NT2/D1 (cell line): Measurements from ENCODE around the gene PRICKLE1.

Experiments used
- DNase-seq: peaks from one replicate; pipeline ENCODE4 v3.0.0-alpha.2; 2011; ENCODE audit warnings: low read depth, low spot score
- H3K27me3 ChIP-seq: 2 replicates; pipeline ENCODE4 v1.6.0; 2011; ENCODE audit warnings: mild to moderate bottlenecking; ENCODE audit not compliant: insufficient read length, insufficient read depth
- H3K36me3 ChIP-seq: 2 replicates; pipeline ENCODE4 v1.6.1; 2011; ENCODE audit warnings: mild to moderate bottlenecking, low read length, mixed read lengths; ENCODE audit not compliant: insufficient read depth, insufficient read length
- H3K4me1 ChIP-seq: 2 replicates; pipeline ENCODE4 v1.5.1; 2011; ENCODE audit not compliant: insufficient read depth, insufficient read length
- H3K4me3 ChIP-seq: 2 replicates; pipeline ENCODE4 v1.5.1; 2011; ENCODE audit warnings: low read depth; ENCODE audit not compliant: insufficient read length
- H3K9ac ChIP-seq: 2 replicates; pipeline ENCODE4 v1.6.0; 2011; ENCODE audit warnings: low read depth; ENCODE audit not compliant: insufficient read length
- H3K9me3 ChIP-seq: 2 replicates; pipeline ENCODE4 v1.5.1; 2011; ENCODE audit warnings: mild to moderate bottlenecking, low read length; ENCODE audit not compliant: insufficient read depth
- SUZ12 ChIP-seq: IDR thresholded peaks from 2 replicates; pipeline ENCODE4 v1.6.1; 2011; ENCODE audit not compliant: insufficient read length, insufficient read depth; ENCODE audit errors: extremely low read depth
- YY1 ChIP-seq: IDR thresholded peaks from 2 replicates; pipeline ENCODE4 v1.6.1; 2011; ENCODE audit not compliant: insufficient read length, insufficient read depth
- ZNF274 ChIP-seq: IDR thresholded peaks from 2 replicates; pipeline ENCODE4 v1.6.1; 2011; ENCODE audit warnings: mild to moderate bottlenecking, low read depth, low read length

Gene PRICKLE1

DNA sequence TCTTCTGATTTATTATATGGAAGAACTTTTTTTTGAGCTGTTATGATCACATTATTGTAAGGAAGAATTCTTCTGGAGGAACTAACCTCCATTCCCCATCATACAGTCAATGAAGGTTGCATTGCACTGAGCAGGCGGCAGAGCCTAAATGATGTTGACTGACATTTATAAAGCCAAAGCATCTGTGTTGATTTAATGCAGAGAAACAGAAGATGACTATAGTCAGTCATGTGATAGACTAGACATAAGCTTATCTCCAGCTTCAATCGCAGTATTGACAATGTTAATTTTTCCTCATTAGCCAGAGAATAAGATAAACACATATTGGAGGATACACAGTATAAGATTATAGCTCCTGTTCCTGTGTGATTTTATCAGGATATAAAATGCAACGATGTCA is 82.0 kb downstream of the PRICKLE1 start:
- no peak overlapping the region for H3K9ac ChIP-seq
- H3K9me3 ChIP-seq, result no peaks in the 10 kb centered on the region
- peaks cover 6% of the 10 kb centered on the region for H3K27me3 ChIP-seq
- H3K4me1 ChIP-seq, result no peaks in the 10 kb centered on the region
- H3K36me3 ChIP-seq, result no peaks in the 10 kb centered on the region
- TF ChIP-seq YY1 (no peak), ZNF274 (no peak), SUZ12 (no peak)
- no peak overlapping the region for H3K4me3 ChIP-seq
- DNase-seq, result no peak

DNA sequence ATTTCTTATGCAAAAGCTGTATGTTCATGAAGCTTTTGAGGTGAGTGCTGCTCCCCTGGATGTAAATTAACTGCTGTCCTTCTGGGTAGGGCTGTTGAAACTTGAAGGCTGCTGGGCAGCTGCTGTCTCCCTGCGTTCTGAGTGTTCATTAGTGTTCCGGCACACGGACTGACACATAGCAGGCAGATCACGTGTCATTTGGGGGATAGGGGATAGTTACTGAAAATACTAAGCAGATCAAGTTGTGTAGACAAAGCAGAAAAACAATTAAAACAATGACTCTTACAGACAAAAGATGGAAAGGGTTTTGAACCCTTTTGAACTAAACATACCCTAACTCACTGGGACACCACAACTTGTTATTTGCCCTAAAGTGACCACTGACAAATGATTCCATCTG is 82.5 kb downstream of the PRICKLE1 start:
- Histone ChIP-seq H3K4me1 (no peaks in the 10 kb centered on the region), H3K36me3 (no peaks in the 10 kb centered on the region), H3K9ac (no peak overlapping the region), H3K9me3 (no peaks in the 10 kb centered on the region), H3K27me3 (peaks cover 6% of the 10 kb centered on the region), H3K4me3 (no peak overlapping the region)
- DNase-seq, result no peak
- no peak for TF ChIP-seq ZNF274
- TF ChIP-seq YY1, result no peak
- no peak for TF ChIP-seq SUZ12

DNA sequence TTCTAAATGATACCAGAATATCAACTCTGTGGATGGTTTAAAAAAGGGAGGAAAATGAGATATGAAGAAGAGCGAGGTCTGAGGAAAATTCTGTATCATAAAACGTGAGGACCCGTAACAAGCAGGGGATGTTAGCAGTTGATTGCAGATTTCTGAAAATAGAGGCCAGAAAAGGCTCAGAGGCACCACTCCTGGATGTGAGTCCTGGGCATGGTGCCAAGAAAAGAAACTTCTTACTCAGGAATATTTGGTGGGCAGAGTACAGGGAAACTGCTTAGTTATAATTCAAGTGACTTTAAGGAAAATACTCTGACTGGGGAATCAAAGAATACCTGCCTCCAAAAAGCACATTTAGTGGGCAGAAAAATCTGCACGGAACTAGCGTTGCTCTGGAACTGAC is 85.5 kb downstream of the PRICKLE1 start:
- Histone ChIP-seq H3K27me3 (peaks cover under 1% of the 10 kb centered on the region), H3K9ac (no peak overlapping the region), H3K4me1 (no peaks in the 10 kb centered on the region), H3K9me3 (no peaks in the 10 kb centered on the region), H3K36me3 (no peaks in the 10 kb centered on the region), H3K4me3 (no peak overlapping the region)
- no peak for DNase-seq
- TF ChIP-seq ZNF274 (no peak), SUZ12 (no peak), YY1 (no peak)

DNA sequence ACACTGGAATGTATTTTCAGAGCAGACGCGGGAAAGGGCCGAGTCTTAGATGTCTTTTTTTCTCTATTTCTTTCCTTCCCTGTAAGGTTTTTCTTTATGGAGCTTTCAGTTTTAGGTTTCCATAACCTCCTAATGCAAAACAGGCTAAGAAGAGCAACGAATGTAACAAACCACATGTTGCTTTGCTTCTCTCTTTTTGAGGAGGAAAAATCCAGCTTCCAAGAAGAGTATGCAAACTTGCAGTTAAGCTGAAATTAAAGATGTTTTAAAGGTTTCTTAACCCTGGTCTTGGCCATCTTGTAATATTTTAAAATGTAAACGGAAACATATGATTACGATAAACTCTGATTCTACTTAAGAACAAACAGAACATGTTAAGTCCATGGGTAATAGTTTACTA is 86.9 kb downstream of the PRICKLE1 start:
- H3K36me3 ChIP-seq, result no peaks in the 10 kb centered on the region
- H3K4me1 ChIP-seq, result no peaks in the 10 kb centered on the region
- TF ChIP-seq ZNF274 (no peak), YY1 (no peak)
- DNase-seq, result no peak
- H3K9me3 ChIP-seq, result no peaks in the 10 kb centered on the region
- no peak overlapping the region for H3K9ac ChIP-seq
- H3K4me3 ChIP-seq, result no peak overlapping the region
- no peaks in the 10 kb centered on the region for H3K27me3 ChIP-seq

DNA sequence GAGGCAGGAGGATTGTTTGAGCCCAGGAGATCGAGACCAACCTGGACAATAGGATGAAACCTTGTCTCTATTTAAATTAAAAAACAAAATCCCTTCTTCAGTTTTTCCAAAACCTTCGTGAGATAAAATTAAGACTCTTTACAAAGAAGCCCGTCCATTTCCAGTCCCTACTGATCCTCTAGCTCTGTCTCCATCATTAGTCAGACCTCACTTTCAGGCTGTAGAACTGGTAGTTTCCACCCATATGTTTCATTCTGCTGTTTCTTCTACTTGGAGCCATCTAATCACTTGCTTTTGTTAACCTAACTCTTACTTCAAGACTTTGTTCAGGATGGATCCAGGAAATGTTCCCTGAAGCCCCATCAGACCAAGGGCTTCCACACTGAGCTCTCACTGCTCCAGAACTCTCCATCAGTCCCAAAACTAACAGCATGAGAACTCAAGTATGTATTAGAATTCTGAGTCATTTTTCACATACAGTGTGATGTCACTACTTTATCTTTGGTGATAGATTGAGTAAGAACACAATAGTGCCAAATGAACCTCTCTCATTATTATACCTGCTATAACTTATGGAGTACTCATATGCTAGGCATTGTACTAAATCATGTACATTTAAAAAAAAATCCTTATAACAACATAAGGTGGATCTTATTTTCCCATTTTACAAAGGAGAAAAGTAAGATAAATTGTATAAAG is 90.8 kb downstream of the PRICKLE1 start:
- H3K4me1 ChIP-seq, result no peaks in the 10 kb centered on the region
- no peak overlapping the region for H3K9ac ChIP-seq
- H3K36me3 ChIP-seq, result no peaks in the 10 kb centered on the region
- no peak for DNase-seq
- H3K9me3 ChIP-seq, result no peaks in the 10 kb centered on the region
- no peak overlapping the region for H3K4me3 ChIP-seq
- no peaks in the 10 kb centered on the region for H3K27me3 ChIP-seq
- TF ChIP-seq SUZ12, result no peak
- no peak for TF ChIP-seq YY1
- no peak for TF ChIP-seq ZNF274

DNA sequence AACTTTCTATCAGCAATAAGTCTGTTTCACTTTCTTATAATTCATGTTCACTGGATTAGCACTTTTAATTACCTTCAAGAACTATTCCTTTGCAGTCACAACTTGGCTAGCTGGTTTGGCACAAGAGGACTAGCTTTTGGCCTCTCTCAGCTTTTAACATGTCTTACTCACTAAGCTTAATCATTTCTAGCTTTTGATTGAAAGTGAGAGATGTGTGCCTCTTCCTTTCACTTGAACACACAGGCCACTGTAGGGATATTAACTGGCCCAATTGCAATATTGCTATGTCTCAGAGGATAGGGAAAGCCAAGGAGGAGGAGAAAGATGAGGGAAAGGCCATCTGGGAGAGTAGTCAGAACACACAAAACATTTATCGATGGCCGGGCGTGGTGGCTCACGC is 92.7 kb downstream of the PRICKLE1 start:
- Histone ChIP-seq H3K9me3 (no peaks in the 10 kb centered on the region), H3K4me3 (no peak overlapping the region), H3K9ac (no peak overlapping the region), H3K36me3 (no peaks in the 10 kb centered on the region), H3K27me3 (no peaks in the 10 kb centered on the region), H3K4me1 (no peaks in the 10 kb centered on the region)
- DNase-seq, result no peak
- TF ChIP-seq ZNF274, result no peak
- TF ChIP-seq SUZ12, result no peak
- TF ChIP-seq YY1, result no peak

DNA sequence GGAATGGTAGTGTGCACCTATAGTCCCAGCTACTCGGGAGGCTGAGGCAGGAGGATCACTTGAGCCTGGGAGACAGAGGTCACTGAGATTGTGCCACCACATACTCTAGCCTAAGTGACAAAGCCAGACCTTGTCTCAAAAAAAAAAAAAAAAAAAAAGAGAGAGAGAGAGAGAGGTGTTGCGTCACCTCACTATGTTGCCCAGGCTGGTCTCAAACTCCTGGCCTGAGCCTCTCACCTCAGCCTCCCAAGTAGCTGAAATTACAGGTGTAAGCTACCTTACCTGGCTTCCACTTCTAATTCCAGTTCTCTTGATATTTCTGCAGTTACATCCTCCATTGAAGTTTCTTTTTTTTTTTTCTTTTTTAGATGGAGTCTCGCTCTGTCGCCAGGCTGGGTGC is 94.3 kb downstream of the PRICKLE1 start:
- Histone ChIP-seq H3K27me3 (no peaks in the 10 kb centered on the region), H3K9ac (no peak overlapping the region), H3K36me3 (no peaks in the 10 kb centered on the region), H3K4me3 (no peak overlapping the region), H3K4me1 (no peaks in the 10 kb centered on the region), H3K9me3 (no peaks in the 10 kb centered on the region)
- TF ChIP-seq YY1 (no peak), ZNF274 (no peak), SUZ12 (no peak)
- no peak for DNase-seq
